ENCODE results near the gene DUSP11.
A peak's percentile ranks its signal among the peaks of the same experiment; 100 is the strongest.
"Not testable (repeated sequence)": the region's sequence is repeated elsewhere in the genome, so short reads cannot be mapped to it uniquely, and the experiment has no call there.

The DUSP11 gene

GRCh38 chr2:73718851-73719621 lies 60.9 kb downstream of the DUSP11 start:
- H3K4me3 Mint-ChIP-seq, result no peak overlapping the region
- no peak for DNase-seq
- peaks cover 5 to 9% of the 10 kb centered on the region in 2 donors for H3K9me3 Mint-ChIP-seq
- no peak for ATAC-seq (replicated peaks)
- peaks cover 16 to 31% of the 10 kb centered on the region in 2 donors for H3K27me3 Mint-ChIP-seq
- H3K36me3 Mint-ChIP-seq, result peaks cover 12 to 25% of the 10 kb centered on the region in 2 donors
- peaks cover 0 to 6% of the 10 kb centered on the region in 2 donors for H3K4me1 Mint-ChIP-seq
- H3K27ac Mint-ChIP-seq, result no peak overlapping the region

- H3K9me3 Mint-ChIP-seq, result peaks cover 9 to 13% of the 10 kb centered on the region in 2 donors
Measured at GRCh38 chr2:73718421-73718820, 61.5 kb downstream of the DUSP11 start.

GRCh38 chr2:73717695-73718094 lies 62.2 kb downstream of the DUSP11 start:
- DNase-seq; H3K27ac Mint-ChIP-seq; H3K4me1 Mint-ChIP-seq; H3K4me3 Mint-ChIP-seq; ATAC-seq (replicated peaks): not testable (repeated sequence)
- peaks cover 10 to 13% of the 10 kb centered on the region in 2 donors for H3K9me3 Mint-ChIP-seq
- peaks cover 22 to 34% of the 10 kb centered on the region in 2 donors for H3K27me3 Mint-ChIP-seq
- peaks cover 8 to 21% of the 10 kb centered on the region in 2 donors for H3K36me3 Mint-ChIP-seq

More at GRCh38 chr2:73718421-73718820, 61.5 kb downstream of the DUSP11 start:
- H3K4me3 Mint-ChIP-seq, result no peak overlapping the region
- peaks cover 0 to 6% of the 10 kb centered on the region in 2 donors for H3K4me1 Mint-ChIP-seq
- peak overlapping the region; percentile 74 for H3K27ac Mint-ChIP-seq
- H3K36me3 Mint-ChIP-seq, result peaks cover 10 to 24% of the 10 kb centered on the region in 2 donors
- no peak for DNase-seq
- peaks cover 21 to 34% of the 10 kb centered on the region in 2 donors for H3K27me3 Mint-ChIP-seq
- ATAC-seq (replicated peaks), result no peak

- Mint-ChIP-seq H3K9me3 (peaks cover 10 to 13% of the 10 kb centered on the region in 2 donors), H3K27me3 (peaks cover 22 to 34% of the 10 kb centered on the region in 2 donors), H3K4me3 (no peak overlapping the region), H3K4me1 (peaks cover 0 to 6% of the 10 kb centered on the region in 2 donors), H3K27ac (no peak overlapping the region), H3K36me3 (peaks cover 6 to 18% of the 10 kb centered on the region in 2 donors)
- ATAC-seq (replicated peaks) (peak in 1 of 2 donors; percentile 16), DNase-seq (no peak)
Measured at GRCh38 chr2:73717251-73717606, 62.7 kb downstream of the DUSP11 start.

- Mint-ChIP-seq H3K27ac (no peak overlapping the region), H3K9me3 (peaks cover 10 to 13% of the 10 kb centered on the region in 2 donors), H3K4me3 (no peak overlapping the region), H3K36me3 (peaks cover 6 to 16% of the 10 kb centered on the region in 2 donors), H3K27me3 (peaks cover 22 to 35% of the 10 kb centered on the region in 2 donors), H3K4me1 (peaks cover 0 to 6% of the 10 kb centered on the region in 2 donors)
- ATAC-seq (replicated peaks) (peak; percentile 31 to 50), DNase-seq (no peak)
Measured at GRCh38 chr2:73716543-73717250, 63.2 kb downstream of the DUSP11 start.

- H3K9me3 Mint-ChIP-seq, result peaks cover 16% of the 10 kb centered on the region in 2 donors
- no peak overlapping the region for H3K27ac Mint-ChIP-seq
- peaks cover 2 to 14% of the 10 kb centered on the region in 2 donors for H3K36me3 Mint-ChIP-seq
- DNase-seq (no peak), ATAC-seq (replicated peaks) (no peak)
- peaks cover 34 to 58% of the 10 kb centered on the region in 2 donors for H3K27me3 Mint-ChIP-seq
- H3K4me3 Mint-ChIP-seq, result no peak overlapping the region
- peaks cover 0 to 6% of the 10 kb centered on the region in 2 donors for H3K4me1 Mint-ChIP-seq
Measured at GRCh38 chr2:73714091-73714490, 65.8 kb downstream of the DUSP11 start.
